ENCODE data around the gene NDOR1. TPM values are rescaled to one million over a fixed set of nuclear protein-coding genes. Genes with fewer than 3 reads are reported as not detected.

NDOR1 gene
- total and polyA plus RNA-seq, 7 donors = 1.5 to 6.3 (median 4.3) TPM

DNA sequence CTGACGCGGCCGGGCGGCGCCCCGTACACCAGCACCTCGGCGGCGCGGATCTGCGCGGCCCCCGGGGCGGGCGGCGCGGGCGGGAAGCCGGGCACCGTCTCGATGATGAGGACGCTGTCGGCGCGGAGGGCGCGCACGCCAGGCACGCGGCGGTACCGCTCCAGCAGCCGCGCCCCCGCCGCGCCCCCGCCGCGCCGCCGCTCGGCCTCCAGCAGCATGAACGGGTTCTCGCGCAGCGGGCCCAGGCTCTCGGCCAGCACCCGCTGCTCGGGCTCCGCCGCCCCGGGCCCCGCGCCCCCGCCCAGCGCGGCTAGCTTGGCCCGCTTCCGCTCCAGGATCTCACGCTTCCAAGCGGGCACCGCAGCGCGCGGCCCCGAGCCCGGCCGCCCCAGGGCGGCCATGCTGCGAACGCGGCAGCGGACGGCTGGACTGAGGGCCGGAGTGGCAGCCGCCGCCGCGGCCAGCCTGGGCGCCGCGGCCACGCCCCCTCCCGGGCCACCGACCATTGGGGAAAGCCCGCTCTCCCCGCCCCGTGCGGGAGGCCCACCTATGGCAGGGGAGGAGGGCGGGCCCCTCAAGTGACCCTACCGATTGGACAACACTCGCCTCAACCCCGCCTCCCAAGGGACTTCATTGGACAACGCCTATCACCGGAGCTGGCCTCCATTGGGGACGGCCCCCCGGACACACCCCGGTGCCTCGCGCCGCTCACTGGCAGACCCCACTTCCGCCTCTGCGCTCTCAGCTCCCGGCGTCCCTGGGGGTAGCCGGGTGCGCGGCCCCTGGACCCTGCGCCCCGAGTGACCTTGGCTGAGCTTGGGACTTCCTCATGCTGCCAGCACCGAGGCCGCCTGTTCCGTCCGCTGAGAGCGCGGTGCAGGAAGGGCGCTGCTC is 4.9 kb upstream of the NDOR1 start, which contains the start of gene TPRN:
TPRN (minus strand) TSS at position 431 of the 894 bp plus-strand sequence; CDS start at position 401, 30 bp downstream.
- ATAC-seq (peak; percentile 97 to 99 (median 98)), DNase-seq (peak; percentile 100)
- Histone ChIP-seq H3K27me3 (ENCODE audit: insufficient read depth in 3 of 3, low read length in 2 of 3) (no peaks in the 10 kb centered on the region), H3K27ac (peak within 1 kb of the TSS; percentile 86), H3K4me3 (peak within 1 kb of the TSS; percentile 90), H3K36me3 (ENCODE audit: insufficient read depth in 1 of 2, low read depth in 1 of 2) (no peaks in the 10 kb centered on the region), H3K9me3 (no peaks in the 10 kb centered on the region), H3K4me1 (peaks cover 62% of the 10 kb centered on the region)
- TF ChIP-seq, protein P1, sequence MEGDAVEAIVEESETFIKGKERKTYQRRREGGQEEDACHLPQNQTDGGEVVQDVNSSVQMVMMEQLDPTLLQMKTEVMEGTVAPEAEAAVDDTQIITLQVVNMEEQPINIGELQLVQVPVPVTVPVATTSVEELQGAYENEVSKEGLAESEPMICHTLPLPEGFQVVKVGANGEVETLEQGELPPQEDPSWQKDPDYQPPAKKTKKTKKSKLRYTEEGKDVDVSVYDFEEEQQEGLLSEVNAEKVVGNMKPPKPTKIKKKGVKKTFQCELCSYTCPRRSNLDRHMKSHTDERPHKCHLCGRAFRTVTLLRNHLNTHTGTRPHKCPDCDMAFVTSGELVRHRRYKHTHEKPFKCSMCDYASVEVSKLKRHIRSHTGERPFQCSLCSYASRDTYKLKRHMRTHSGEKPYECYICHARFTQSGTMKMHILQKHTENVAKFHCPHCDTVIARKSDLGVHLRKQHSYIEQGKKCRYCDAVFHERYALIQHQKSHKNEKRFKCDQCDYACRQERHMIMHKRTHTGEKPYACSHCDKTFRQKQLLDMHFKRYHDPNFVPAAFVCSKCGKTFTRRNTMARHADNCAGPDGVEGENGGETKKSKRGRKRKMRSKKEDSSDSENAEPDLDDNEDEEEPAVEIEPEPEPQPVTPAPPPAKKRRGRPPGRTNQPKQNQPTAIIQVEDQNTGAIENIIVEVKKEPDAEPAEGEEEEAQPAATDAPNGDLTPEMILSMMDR (IDR thresholded peaks at IDR 0.05) = no peak
- intact Hi-C loops (cut with DNase I) = no loop called here
- WGBS, 3 donors = 0 to 1% (median 0%) methylated on average over 38 to 117 of the region's 118 CpGs

DNA sequence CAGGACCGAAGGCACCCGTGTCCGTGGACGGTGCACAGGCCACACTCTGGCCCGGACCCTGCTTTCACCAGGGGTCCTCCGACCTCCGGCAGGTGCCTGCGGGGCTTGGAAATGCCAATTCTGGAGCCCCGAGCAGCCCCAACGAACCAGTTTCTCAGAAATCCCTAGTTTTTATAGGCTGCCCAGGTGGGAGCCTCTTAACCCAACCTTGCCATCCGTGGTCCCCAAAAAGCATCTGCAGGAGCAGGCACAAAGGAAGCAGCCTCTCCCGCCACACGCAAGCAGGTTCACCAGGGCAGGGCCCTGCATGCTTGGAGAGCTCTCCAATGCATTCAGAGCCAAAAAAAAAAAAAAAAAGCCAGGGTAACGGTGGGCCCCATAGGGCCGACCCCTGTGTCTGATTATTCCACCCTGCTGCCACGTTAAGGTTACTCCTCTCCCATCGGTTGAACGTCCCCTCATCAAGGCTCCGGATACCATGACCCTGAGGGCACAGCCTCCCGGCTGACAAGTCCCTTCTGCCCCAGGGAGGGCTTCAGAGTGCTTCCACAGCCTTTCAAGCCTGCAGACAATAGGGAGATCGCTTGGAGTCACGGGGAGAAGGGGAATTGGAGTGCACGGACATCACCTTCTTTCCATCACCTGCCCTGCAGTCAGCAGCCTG is 4.2 kb upstream of the NDOR1 start:
- WGBS, 3 donors = 15 to 16% (median 16%) methylated on average over 23 of the region's 23 CpGs
- H3K4me1 ChIP-seq = peaks cover 66% of the 10 kb centered on the region
- H3K9me3 ChIP-seq = no peaks in the 10 kb centered on the region
- ATAC-seq (no peak), DNase-seq (no peak)
- intact Hi-C loops (cut with DNase I) = no loop called here
- H3K36me3 ChIP-seq (ENCODE audit: insufficient read depth in 1 of 2, low read depth in 1 of 2) = no peaks in the 10 kb centered on the region
- H3K27ac ChIP-seq = peak overlapping the region; percentile 86
- TF ChIP-seq, protein P1 (IDR thresholded peaks at IDR 0.05) = no peak
- peak overlapping the region; percentile 90 for H3K4me3 ChIP-seq
- no peaks in the 10 kb centered on the region for H3K27me3 ChIP-seq (ENCODE audit: insufficient read depth in 3 of 3, low read length in 2 of 3)

DNA sequence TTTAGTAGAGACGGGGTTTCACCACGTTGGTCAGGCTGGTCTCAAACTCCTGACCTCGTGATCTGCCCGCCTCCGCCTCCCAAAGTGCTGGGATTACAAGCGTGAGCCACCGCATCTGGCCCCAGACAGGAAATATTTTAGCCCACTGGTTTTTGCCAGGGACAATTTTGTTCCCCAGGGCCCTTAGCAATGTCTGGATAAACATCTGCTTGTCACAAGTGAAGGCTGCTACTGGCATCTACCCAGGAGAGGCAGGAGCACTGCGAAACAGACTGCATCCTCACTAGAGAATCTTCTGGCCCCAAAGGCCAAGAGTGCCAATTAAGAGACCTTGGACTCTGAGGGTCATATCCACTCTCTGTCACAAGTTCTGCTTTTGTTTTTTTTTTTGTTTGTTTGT is 2.5 kb upstream of the NDOR1 start:
- intact Hi-C loops (cut with DNase I) = no loop called here

DNA sequence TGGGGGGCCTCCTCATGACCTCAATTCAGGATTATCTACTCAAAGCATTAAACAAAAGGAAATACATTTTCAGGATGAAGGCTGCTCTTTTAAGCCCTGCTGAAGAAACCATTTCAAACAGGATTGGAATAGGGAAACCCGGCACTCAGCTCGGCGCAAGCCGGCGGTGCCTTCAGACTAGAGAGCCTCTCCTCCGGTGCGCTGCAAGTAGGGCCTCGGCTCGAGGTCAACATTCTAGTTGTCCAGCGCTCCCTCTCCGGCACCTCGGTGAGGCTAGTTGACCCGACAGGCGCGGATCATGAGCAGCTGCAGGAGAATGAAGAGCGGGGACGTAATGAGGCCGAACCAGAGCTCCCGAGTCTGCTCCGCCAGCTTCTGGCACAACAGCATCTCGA is 772 bp upstream of the NDOR1 start:
- ATAC-seq (no peak), DNase-seq (peak in 1 of 2 donors; percentile 11)
- peak overlapping the region; percentile 84 for H3K27ac ChIP-seq
- peak overlapping the region; percentile 81 for H3K4me3 ChIP-seq
- WGBS, 3 donors = 11 to 12% (median 12%) methylated on average over 21 of the region's 21 CpGs
- no peaks in the 10 kb centered on the region for H3K36me3 ChIP-seq (ENCODE audit: insufficient read depth in 1 of 2, low read depth in 1 of 2)
- no peaks in the 10 kb centered on the region for H3K27me3 ChIP-seq (ENCODE audit: insufficient read depth in 3 of 3, low read length in 2 of 3)
- TF ChIP-seq, protein P1 (IDR thresholded peaks at IDR 0.05) = no peak
- H3K9me3 ChIP-seq = no peaks in the 10 kb centered on the region
- H3K4me1 ChIP-seq = peaks cover 51% of the 10 kb centered on the region
- intact Hi-C loops (cut with DNase I) = loop anchor here in 1 of 2 donors (1.0 kb wide), 1 partner anchor 16 kb away; the partner anchor contains the start of genes ANAPC2 and SSNA1

More for the DNA sequence above, 2.5 kb upstream of the NDOR1 start:
- peaks cover 68% of the 10 kb centered on the region for H3K4me1 ChIP-seq
- peak overlapping the region; percentile 81 for H3K4me3 ChIP-seq
- ATAC-seq = no peak
- no peaks in the 10 kb centered on the region for H3K27me3 ChIP-seq (ENCODE audit: insufficient read depth in 3 of 3, low read length in 2 of 3)
- H3K9me3 ChIP-seq = no peaks in the 10 kb centered on the region
- TF ChIP-seq, protein P1 (IDR thresholded peaks at IDR 0.05) = no peak
- no peak overlapping the region for H3K27ac ChIP-seq
- DNase-seq = no peak
- no peaks in the 10 kb centered on the region for H3K36me3 ChIP-seq (ENCODE audit: insufficient read depth in 1 of 2, low read depth in 1 of 2)
- 50 to 63% (median 56%) methylated on average over 8 of the region's 8 CpGs for WGBS, 3 donors
